Endometrium (tissue), 2 donors: ENCODE results near the gene CCDC68.

Experiments used
- FAIRE-seq: peaks from 2 replicates; lab custom pipeline; 2012; peaks lifted over from hg19 to GRCh38; lab: Jason Lieb, UNC
- donor health status: control.
- donor health status: control.

CCDC68 gene

DNA sequence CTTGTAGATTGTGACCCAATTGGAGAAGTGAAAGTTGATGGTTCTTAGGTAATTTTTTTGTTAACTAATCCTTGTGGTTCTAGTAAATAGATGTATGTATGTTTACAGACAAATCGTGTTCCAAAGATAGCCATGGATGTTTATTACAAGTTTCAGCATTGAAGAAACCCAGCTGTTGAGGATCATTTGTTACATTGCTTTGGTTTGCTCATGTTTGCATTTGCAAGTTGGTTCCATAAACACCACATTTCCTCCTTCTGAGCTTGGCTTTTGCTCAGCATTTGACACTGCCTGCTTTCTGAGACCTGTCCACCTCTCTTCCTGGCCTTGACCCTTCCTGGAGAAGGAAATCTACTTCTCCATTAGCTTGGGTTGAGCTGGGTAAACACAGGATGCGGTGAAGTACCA is 1.8 kb upstream of the CCDC68 start:
- FAIRE-seq, result no peak

DNA sequence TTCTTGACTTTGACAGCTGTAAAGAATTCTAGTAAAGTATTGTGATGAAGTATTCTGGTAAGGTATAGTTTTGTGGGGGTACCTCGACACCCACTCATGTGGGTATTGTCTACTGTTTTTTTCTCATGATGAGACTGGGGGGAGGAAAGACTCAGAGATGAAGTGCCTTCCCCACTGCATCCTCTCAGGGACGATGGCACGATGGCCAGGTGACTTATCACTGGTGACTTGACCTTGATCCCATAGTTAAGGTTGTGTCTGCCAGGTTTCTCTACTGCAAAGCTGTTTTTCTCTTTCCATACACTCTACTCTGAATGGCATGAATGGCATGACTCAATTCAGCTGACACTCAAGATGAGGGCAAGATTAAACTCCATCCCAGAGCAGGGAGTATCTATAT is 936 bp upstream of the CCDC68 start:
- no peak for FAIRE-seq

DNA sequence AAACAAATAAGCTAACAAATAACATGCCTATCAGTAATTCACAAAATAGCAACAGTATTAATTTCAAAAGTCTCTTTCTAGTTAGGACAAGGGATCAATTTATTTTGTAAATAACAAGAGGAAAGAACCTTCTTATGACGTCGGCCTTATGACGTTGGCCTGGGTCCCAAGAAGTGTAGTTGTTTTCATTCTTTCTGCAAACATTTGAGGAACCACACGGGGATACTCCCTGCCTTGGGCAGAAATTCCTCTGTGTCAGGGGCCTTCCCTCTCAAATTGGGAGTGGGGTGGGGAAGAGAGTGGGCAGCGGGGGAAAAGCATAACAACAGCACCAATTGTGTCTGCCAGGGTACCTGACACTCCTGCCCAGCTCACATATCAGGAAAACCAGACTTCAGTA is 1.3 kb downstream of the CCDC68 start:
- FAIRE-seq, result no peak

DNA sequence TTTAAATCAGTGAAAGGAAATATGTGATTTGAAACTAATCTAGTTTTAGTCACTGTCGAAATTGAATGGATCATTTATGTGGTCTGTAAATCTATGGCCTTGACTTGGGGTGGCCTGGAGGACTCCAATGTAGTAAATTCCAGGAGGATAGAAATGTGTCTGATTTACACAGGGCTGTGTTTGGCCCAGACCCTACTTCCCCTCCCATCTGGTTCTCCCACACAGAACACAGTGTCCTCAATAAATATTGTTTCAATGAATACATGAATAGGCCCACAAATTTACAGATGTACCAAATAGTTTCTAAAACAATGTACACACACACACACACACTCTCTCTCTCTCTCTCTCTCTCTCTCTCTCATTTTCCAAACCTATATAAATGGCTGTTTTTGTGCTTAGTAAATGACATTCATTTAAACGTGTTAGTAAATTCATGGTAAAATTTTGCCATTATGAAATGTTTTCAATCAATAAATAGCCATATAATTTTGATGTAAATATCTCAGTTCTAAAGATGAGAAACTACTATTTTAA is 1.9 kb downstream of the CCDC68 start:
- no peak for FAIRE-seq

DNA sequence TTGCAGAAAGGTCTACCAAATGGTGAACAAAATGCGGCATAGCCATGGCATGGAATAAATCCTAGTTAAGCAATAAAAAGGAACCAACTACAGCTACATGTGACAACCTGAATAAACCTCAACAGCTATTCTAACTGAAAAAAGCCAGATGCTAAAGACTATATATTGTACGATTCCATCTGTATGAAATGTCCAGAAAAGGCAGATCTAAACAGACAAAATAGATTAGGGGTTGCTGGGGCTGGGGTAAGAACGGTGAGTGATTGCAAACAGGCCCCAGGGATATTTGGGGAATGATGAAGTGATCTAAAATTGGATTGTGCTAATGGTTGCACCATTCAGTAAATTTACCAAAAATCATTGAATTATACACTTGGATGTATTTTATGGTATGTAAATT is 2.8 kb downstream of the CCDC68 start:
- no peak for FAIRE-seq

DNA sequence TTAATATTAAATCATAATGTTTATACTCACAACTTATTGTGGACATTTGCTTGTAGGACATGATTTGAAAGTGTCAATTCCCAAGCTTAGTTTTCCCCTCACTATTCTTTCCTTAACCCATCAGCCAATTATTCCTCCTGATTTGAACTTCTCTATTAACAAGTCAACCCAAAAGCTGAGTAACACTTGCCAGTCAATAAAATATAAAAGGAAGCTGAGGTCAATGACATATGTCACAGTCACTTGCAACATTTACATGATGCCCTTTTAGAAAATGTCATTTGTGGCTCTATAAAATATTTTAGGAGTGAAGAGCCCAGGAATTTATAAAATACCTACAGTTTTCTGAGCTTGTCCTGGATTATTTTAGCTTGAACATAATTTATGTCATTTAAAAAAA is 7.2 kb downstream of the CCDC68 start:
- no peak for FAIRE-seq

DNA sequence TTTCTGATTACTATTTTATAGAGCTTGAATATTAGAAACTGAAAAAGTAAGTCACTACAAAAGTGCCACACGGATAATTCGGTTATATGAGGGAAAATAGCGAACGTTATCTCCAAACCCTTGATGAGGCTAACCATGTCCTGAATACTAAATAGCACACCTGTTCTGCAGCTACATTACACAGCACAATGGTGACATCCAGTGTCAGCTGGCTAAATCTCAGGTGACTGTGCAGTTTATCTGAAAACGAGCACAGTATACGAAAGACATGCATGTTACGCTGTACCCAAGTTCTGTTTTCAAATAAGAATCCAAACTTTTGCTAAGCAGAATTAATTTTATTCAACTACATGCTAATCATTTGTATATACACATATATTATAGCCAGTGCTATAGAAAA is 9.0 kb downstream of the CCDC68 start:
- FAIRE-seq, result no peak

DNA sequence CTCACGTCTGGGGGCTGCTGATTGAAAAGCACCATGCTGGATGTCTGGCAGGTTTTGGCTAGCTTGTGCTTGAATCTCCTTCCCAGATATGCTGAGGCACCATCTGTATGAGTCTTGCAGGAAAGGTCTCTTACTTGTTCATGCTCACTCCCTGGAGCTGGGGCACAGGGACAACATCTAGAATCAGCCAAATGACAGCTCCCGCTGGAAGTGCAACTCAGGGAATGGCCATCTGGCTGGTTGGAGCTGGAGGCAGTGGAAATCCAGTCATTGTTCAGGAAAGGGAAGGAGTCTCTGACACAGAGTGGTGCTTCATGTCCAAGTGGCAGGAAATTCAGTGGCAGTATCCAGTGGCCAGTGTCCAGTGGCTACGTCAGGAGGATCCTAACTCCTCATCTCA is 9.7 kb downstream of the CCDC68 start:
- FAIRE-seq, result no peak

DNA sequence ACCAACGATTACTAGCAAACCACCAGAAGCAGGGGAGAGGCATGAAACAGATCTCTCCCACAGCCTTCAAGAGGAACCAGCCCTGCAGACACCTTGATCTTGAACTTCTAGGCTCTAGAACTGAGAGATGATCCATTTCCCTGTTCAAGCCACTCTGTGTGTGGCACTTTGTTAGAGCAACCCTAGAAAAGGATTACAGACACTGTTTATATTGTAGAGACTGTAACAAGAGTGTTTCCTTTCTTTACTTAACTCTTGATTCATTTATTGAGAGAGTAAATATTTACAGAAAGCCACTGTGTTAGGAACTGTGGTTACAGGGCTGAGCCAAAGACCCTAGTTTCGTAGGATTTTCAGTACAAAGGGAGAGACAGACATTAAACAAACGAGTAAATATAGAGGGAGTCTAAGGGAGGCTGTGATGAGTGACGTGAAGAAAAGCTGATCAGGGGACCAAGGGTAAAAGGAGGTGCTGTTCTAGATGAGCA is 10.9 kb downstream of the CCDC68 start:
- FAIRE-seq, result no peak

DNA sequence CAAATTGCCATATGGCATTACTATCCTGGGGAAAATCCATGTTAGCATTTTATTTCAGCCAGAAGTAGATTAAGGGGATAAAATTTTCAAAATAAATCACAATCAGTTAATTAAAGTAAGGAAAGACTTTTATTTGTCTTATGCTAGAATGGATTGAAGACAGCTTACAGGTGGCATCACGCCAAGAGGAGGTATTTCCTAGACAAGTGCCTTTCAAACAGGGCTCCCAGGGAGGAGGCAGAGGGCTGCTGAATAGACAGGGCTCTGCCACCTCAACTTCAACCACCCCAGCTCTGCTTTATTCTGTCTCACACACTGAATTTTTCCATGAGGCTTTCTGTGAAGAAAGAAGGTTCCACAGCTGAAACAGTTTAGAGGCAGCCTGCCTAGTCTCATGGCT is 12.2 kb downstream of the CCDC68 start:
- FAIRE-seq, result no peak

DNA sequence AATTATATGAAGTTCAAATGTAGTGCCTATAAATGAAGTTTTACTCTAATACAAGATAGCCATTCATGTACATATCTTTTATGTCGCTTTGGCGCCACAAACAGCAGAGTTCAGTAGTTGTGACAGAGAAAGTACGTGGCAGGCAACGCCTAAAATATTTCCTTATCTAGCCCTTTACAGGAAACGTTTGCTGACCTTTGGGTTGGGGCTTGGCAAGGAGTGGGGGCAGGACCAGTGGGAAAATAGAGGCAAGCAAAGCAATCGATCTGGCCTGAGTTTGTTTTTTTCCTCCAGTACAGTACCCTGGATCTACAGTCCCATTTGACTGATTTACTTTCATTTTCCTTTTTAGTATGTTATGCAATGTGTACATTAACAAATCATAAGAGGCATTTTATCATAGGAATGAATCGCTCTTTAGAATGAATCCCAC is 13.1 kb downstream of the CCDC68 start:
- no peak for FAIRE-seq

DNA sequence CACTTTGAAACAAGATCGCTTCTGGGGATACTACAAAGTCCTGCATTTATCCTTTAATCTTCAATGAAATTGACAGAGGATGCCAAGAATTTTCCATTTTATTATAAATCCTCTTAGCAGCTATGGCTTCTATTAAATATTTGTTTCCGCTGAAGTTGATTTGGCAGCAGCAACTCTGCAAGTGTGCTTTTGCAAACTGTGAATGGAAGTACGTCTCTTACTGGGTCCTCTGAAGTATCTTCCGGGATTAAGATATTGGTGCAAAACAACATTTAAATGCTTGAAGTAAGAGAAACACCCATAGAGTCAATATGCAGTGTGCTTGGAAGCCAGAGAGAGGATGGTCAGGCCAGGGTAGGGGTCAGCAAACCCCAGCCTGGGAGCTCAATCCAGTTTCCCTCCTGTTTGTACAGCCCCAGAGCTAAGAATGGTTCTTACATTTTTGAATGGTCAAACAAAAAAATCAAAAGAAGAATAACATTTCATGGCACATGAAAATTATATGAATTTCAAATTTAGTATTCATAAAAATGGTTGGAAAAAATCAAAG is 13.6 kb downstream of the CCDC68 start:
- FAIRE-seq, result no peak

DNA sequence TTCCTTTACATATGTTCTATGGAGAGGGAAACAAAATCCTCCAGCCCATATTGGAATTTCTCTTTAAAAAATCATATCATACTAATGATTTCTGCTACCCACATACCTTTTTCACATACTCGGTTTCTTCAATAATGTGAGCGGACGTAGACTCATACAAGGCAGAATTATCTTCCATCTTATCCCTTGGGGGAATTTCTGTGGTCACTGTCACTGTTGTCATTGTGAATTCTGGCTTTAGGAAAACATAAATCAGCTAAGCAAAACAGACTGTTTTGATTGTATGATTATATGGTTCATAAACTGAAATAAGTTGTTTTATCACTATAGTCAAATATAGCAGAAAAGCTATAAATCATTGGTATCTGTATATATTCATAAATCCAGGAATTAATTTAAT is 16.7 kb downstream of the CCDC68 start:
- FAIRE-seq, result no peak

DNA sequence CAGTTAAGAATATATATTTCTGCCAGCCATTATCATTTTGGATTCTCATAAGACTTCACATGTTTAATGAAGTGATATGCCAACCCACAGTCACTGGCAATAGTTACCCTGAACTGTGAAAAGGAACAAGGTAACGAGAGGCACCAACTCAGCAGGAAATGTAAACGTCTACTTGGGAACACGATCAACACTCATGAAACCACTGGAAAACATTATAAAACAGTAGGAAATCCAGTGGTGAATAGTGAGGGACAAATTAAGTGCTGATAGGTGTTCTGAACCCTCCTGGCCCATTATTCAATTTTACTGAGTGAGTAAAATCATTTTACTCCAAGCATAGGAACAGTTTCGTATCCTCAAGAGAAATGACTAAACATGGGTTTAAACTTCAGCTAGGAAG is 17.1 kb downstream of the CCDC68 start:
- no peak for FAIRE-seq

DNA sequence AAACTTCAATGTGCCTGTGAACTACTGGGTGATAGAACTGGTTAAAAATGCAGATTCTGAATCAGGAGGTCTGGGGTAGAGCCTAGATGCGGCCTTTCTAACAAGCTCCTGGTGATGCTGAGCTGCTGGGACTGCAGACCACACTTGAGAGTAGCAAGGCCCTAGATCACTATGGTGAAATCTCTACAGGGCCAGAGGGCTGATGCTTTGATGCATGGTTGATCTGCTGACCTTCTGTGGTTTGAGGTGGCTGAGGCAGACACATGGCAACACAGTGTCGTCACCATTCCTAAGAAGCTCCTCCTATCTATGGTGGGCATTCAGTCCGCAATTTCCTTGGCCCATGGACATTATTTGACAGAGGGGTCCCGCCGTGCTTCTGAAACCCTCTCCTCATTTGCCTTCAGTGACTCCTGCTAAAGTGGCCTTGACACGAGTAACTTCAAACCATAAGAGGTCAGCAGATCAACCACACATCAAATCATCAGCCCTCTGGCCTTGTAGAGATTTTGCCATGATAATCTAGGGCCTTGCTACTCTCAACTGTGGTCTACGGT is 19.8 kb downstream of the CCDC68 start:
- FAIRE-seq, result no peak

DNA sequence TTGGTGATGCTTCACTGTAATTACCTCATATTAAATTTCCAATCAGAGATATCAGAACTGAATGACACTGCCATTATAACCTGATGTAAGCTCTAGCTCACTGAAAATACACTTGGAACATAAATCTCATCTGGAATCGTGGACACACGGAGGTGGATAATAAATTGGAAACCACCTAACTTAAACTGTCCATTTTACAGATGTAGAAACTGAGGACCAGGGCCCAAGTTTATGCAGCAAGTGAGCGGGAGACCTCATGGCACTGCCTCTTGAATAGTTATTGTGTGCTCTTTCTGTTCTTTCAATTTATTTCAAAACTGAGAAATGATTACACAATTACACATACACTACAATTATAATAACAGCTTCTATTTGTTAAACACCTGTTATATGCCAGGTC is 20.8 kb downstream of the CCDC68 start:
- FAIRE-seq, result no peak

DNA sequence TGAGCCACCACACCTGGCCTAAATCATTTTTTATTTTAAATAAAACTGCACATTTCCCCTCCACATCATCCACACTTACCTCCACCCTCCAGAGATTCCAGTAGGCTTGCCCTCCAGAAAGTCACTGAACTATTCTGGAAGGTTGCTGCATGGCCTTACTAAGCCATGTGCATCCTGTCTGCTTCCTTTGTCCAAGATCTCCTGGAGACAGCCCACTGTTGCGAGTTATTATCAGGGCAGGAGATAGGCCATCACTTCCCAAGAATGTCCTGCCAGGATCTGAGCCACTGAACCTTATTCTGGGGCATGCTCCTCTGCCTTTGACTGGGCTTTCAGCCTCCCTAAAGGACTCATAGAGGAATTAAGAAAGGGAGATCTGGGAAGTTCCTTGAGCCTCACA is 26.8 kb downstream of the CCDC68 start:
- no peak for FAIRE-seq

DNA sequence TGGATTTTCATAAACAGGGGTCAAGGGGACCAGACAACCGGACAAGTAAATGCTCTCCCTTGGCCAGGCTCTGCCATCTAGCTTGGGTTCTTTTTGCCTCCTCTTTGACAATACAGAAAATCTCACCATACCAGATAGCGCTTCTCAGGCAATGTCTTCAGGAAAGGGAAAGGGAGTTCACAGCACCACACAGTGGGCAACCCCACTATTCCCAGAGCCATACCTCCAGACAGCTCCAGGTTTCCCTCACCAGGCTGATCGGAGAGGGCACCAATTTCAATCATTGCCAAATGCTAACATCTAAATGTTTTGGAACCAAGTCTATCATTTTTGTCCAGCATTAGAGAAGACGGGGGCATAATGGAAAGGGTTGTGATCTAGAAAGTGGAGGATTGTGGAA is 28.1 kb downstream of the CCDC68 start:
- no peak for FAIRE-seq

DNA sequence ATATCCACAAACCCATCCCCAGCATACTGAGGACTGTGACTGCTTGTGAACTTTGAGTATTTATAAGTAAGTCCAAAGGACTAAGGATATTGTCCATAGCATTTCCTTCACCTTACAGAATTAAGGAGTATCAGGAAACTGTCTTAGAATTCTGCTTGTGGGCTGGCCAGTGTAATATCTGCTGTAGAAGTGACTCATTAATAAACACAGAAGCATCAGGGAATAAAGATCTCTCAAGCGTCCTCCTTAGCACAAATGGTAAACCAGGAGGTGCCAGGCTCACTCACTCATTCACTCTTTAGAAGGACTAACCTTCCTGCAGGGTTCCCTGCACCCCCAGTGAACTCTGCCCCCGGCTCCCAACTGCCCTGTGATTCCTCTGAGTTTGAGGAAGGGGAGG is 31.0 kb downstream of the CCDC68 start:
- no peak for FAIRE-seq

DNA sequence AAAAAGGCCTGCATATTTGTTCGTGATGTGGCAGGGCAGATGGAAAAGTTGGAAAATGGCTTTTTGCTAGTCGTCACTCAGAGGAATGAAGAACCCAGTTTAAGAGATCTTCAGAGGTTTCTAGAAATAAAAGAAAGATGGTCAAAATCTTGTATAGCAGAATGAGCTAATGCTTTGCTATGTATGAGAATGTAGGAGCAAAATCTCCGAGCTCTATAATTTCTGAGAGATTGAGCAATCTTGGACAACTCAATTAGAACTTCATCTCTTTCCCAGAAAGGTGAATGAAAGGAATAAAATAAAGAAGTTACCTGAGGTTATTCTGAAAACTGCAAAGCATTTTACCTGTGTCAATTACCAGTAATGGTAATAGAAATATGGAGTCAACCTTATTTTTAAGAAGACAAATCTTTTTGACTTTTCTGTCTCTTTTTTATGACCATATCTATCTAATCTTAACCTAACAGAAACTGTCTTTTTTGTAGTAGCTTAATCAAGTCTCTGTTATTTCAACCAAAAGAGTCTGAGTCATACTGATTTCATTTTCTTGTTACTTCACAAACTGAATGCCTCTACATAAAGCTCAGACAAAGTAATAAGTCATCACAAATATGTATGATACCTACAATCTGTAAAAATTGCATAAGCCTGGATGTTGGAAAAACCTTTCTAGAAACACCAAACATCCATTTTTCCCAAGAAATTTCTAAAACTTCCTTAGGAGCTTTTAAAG is 32.5 kb downstream of the CCDC68 start:
- FAIRE-seq, result no peak

DNA sequence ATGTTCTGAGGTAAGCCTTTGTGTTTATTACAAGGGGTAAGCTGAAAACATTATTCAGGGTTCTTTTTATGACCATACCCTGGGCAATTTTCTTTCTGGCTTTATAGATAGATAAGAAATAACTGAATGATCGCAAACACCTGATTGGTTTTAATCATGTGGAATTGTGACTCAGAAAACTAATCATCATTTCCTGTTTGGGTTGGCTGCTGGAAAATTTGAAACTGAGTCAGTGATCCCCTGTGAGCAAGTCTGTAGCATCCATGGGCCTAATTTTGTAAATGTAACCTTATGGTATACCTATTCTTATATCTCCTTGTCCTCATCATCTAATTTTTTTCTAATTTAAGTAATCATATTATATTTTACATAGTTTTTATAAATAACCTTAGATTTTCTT is 34.3 kb downstream of the CCDC68 start:
- no peak for FAIRE-seq

DNA sequence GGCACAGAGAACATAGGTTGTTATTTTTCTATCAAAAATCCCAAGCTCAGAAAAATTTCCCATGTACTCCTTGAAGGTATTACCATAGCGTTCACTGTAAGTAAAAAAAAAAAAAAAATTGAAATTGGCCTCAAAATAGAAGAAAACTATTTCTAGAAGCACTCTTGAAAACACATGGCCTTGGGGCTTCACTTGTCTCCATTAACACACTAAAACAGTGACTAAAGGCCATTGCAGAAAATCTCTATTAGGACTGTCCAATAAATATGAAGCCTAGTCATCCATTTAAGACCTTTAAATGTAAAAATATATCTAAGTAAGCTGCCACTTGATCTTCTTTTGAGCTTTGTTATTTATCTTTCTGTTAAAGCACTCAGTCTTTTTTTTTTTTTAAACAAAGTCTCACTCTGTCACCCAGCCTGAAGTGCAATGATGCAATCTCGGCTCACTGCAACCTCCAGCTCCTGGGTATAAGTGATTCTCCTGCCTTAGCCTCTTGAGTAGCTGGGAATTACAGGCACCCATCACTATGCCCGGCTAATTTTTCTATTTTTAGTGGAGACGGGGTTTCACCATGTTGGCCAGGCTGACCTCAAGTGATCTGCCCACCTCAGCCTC is 35.8 kb downstream of the CCDC68 start:
- no peak for FAIRE-seq

DNA sequence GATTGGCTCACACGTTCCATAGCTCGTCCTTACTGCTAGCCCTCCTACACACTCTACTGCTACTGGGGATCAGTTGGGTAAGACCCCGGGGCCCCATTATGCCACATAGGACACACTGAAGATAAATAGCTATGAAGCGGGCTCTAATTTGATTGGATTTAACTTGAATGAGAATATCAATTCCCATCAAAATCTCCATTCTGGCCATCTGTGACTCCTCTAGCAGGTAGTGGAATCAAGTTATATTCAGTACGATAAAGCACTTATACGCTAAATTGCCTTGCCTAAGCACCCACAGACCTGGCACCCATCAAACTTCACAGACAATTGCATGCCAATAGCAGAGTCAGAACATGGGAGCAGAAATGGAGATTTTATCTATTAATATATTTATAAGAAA is 39.8 kb downstream of the CCDC68 start:
- no peak for FAIRE-seq
